ENCODE data around the gene TENM3.

Gene TENM3

DNA sequence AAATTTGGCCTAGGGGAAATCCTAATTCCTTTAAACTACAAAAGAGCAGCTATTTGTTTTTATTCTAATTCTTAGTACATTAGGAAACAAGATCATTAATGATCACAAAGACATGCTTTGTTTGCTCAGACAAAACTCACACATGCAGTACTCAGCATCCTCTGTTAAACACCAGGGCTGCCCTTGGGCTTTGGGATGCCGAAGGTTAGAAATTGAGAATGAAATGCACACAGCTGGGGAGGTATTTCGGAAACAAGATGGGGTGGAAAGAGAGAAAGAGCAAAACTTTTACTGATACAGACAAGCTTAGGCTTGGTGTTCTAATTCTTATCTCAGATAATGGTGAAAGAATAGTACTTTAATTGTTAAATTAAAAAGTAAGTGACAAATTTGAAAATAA is 451.3 kb downstream of the TENM3 start:
- no peaks in the 10 kb centered on the region for H3K9me3 ChIP-seq (ENCODE audit: control insufficient read depth, insufficient read depth, low read depth, low read length)
- POLR2A ChIA-PET, result no interaction called here
- H3K27ac ChIP-seq (ENCODE audit: extremely low read depth, low read depth, low read length), result no peak overlapping the region
- peaks cover 0 to 9% of the 10 kb centered on the region in 2 experiments; a peak in 1 of 3 replicates for H3K36me3 ChIP-seq (ENCODE audit: control insufficient read depth in 2 of 2, insufficient read depth in 1 of 2, low read length in 2 of 2)
- H3K4me3 ChIP-seq (ENCODE audit: low read depth, low read length), result no peak overlapping the region
- CTCF ChIA-PET, result no interaction called here
- no peak for TF ChIP-seq ZNF174 (tag by site-specific recombination; IDR thresholded peaks at IDR 0.05)
- TF ChIP-seq, protein P1, sequence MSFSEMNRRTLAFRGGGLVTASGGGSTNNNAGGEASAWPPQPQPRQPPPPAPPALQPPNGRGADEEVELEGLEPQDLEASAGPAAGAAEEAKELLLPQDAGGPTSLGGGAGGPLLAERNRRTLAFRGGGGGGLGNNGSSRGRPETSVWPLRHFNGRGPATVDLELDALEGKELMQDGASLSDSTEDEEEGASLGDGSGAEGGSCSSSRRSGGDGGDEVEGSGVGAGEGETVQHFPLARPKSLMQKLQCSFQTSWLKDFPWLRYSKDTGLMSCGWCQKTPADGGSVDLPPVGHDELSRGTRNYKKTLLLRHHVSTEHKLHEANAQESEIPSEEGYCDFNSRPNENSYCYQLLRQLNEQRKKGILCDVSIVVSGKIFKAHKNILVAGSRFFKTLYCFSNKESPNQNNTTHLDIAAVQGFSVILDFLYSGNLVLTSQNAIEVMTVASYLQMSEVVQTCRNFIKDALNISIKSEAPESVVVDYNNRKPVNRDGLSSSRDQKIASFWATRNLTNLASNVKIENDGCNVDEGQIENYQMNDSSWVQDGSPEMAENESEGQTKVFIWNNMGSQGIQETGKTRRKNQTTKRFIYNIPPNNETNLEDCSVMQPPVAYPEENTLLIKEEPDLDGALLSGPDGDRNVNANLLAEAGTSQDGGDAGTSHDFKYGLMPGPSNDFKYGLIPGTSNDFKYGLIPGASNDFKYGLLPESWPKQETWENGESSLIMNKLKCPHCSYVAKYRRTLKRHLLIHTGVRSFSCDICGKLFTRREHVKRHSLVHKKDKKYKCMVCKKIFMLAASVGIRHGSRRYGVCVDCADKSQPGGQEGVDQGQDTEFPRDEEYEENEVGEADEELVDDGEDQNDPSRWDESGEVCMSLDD (tag by site-specific recombination; IDR thresholded peaks at IDR 0.05), result no peak
- H3K4me1 ChIP-seq (ENCODE audit: control insufficient read depth, insufficient read depth, low read length), result no peaks in the 10 kb centered on the region; the same call in 1 of the 2 replicates

- Histone ChIP-seq H3K36me3 (ENCODE audit: control insufficient read depth in 2 of 2, insufficient read depth in 1 of 2, low read length in 2 of 2) (peaks cover 0 to 5% of the 10 kb centered on the region in 2 experiments; a peak in 1 of 3 replicates), H3K27ac (ENCODE audit: extremely low read depth, low read depth, low read length) (no peak overlapping the region), H3K9me3 (ENCODE audit: control insufficient read depth, insufficient read depth, low read depth, low read length) (no peaks in the 10 kb centered on the region), H3K4me3 (ENCODE audit: low read depth, low read length) (no peak overlapping the region), H3K4me1 (ENCODE audit: control insufficient read depth, insufficient read depth, low read length) (no peaks in the 10 kb centered on the region; the same call in 1 of the 2 replicates)
- POLR2A ChIA-PET, result no interaction called here
- CTCF ChIA-PET, result no interaction called here
- no peak for TF ChIP-seq ZNF248 (tag by site-specific recombination; IDR thresholded peaks at IDR 0.05)
- TF ChIP-seq RBAK (tag by site-specific recombination; IDR thresholded peaks at IDR 0.05), result no peak
- no peak for TF ChIP-seq OVOL3 (tag by site-specific recombination; IDR thresholded peaks at IDR 0.05)
- no peak for TF ChIP-seq ZNF221 (tag by site-specific recombination; IDR thresholded peaks at IDR 0.05; ENCODE audit: borderline replicate concordance)
- TF ChIP-seq, protein P2, sequence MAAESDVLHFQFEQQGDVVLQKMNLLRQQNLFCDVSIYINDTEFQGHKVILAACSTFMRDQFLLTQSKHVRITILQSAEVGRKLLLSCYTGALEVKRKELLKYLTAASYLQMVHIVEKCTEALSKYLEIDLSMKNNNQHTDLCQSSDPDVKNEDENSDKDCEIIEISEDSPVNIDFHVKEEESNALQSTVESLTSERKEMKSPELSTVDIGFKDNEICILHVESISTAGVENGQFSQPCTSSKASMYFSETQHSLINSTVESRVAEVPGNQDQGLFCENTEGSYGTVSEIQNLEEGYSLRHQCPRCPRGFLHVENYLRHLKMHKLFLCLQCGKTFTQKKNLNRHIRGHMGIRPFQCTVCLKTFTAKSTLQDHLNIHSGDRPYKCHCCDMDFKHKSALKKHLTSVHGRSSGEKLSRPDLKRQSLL (tag by site-specific recombination; IDR thresholded peaks at IDR 0.05), result no peak
- no peak for TF ChIP-seq ZNF121 (tag by site-specific recombination; IDR thresholded peaks at IDR 0.05)
- TF ChIP-seq ZNF239 (tag by site-specific recombination; IDR thresholded peaks at IDR 0.05), result no peak
- TF ChIP-seq, protein P3, sequence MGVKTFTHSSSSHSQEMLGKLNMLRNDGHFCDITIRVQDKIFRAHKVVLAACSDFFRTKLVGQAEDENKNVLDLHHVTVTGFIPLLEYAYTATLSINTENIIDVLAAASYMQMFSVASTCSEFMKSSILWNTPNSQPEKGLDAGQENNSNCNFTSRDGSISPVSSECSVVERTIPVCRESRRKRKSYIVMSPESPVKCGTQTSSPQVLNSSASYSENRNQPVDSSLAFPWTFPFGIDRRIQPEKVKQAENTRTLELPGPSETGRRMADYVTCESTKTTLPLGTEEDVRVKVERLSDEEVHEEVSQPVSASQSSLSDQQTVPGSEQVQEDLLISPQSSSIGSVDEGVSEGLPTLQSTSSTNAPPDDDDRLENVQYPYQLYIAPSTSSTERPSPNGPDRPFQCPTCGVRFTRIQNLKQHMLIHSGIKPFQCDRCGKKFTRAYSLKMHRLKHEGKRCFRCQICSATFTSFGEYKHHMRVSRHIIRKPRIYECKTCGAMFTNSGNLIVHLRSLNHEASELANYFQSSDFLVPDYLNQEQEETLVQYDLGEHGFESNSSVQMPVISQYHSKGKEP (tag by site-specific recombination; IDR thresholded peaks at IDR 0.05), result no peak
- TF ChIP-seq ZNF391 (tag by site-specific recombination; IDR thresholded peaks at IDR 0.05; ENCODE audit: borderline replicate concordance, low read depth), result no peak
- no peak for TF ChIP-seq PRDM1 (tag by site-specific recombination; IDR thresholded peaks at IDR 0.05)
- TF ChIP-seq ZNF10 (tag by site-specific recombination; IDR thresholded peaks at IDR 0.05), result no peak
- no peak for TF ChIP-seq IKZF3 (tag by site-specific recombination; IDR thresholded peaks at IDR 0.05)
- no peak for TF ChIP-seq ZNF670 (tag by site-specific recombination; IDR thresholded peaks at IDR 0.05; ENCODE audit: low read depth)
- no peak for TF ChIP-seq ZNF37A (tag by site-specific recombination; IDR thresholded peaks at IDR 0.05)
- TF ChIP-seq ZFP69B (tag by site-specific recombination; IDR thresholded peaks at IDR 0.05), result no peak
- no peak for TF ChIP-seq ZNF514 (tag by site-specific recombination; IDR thresholded peaks at IDR 0.05)
- TF ChIP-seq ZNF530 (tag by site-specific recombination; IDR thresholded peaks at IDR 0.05; ENCODE audit: low read depth), result no peak
- no peak for TF ChIP-seq EGR2 (tag by site-specific recombination; IDR thresholded peaks at IDR 0.05; ENCODE audit: low read depth)
- TF ChIP-seq, protein P4, sequence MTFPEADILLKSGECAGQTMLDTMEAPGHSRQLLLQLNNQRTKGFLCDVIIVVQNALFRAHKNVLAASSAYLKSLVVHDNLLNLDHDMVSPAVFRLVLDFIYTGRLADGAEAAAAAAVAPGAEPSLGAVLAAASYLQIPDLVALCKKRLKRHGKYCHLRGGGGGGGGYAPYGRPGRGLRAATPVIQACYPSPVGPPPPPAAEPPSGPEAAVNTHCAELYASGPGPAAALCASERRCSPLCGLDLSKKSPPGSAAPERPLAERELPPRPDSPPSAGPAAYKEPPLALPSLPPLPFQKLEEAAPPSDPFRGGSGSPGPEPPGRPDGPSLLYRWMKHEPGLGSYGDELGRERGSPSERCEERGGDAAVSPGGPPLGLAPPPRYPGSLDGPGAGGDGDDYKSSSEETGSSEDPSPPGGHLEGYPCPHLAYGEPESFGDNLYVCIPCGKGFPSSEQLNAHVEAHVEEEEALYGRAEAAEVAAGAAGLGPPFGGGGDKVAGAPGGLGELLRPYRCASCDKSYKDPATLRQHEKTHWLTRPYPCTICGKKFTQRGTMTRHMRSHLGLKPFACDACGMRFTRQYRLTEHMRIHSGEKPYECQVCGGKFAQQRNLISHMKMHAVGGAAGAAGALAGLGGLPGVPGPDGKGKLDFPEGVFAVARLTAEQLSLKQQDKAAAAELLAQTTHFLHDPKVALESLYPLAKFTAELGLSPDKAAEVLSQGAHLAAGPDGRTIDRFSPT (tag by site-specific recombination; IDR thresholded peaks at IDR 0.05), result no peak
- no peak for TF ChIP-seq BCL11A (tag by site-specific recombination; IDR thresholded peaks at IDR 0.05; ENCODE audit: low read depth)
These were observed 451.8 kb downstream of the TENM3 start for GRCh38 chr4:182695009-182695408.
